Endothelial cell of umbilical vein (primary cell): ENCODE data around the gene SMTNL2. TPM values are rescaled to one million over a fixed set of nuclear protein-coding genes. Genes with fewer than 3 reads are reported as not detected.

ENCODE experiments used
- BruUV-seq: library from RNA; stranded (reverse); fragments of 400-500 nt; replicated peaks from 2 replicates; lab custom pipeline; 2021; lab: Mats Ljungman, UMichigan
- CTCF ChIA-PET: fragments of 300-600, 350-600 bp; sonication (Branson Sonifier 250); formaldehyde crosslinking; loops from one replicate; lab custom pipeline; 2021; ENCODE audit warnings: antibody characterized with exemption, inconsistent platforms; lab: Charles Lee
- POLR2A ChIA-PET: fragments of 300-600, 350-600 bp; sonication (Branson Sonifier 250); formaldehyde crosslinking; loops from one replicate; lab custom pipeline; 2021; ENCODE audit warnings: antibody characterized with exemption, inconsistent platforms; lab: Charles Lee
- DNase-seq: peaks from one replicate; pipeline ENCODE4 v3.0.0-alpha.2; 2011; ENCODE audit warnings: low read depth, low spot score
- FAIRE-seq: peaks from 2 replicates; lab custom pipeline; 2011; peaks lifted over from hg19 to GRCh38; lab: Jason Lieb, UNC
- H2AFZ ChIP-seq: 2 replicates; pipeline ENCODE4 v1.6.0; 2012; ENCODE audit warnings: low read depth, low read length, control low read depth, inconsistent platforms
- H3K27ac ChIP-seq: 2 replicates; pipeline ENCODE4 v1.5.1; 2011; ENCODE audit warnings: low read depth, mild to moderate bottlenecking, control low read depth, low read length, moderate library complexity; ENCODE audit not compliant: insufficient read depth
- H3K27me3 ChIP-seq, 2 experiments: 2 replicates each; pipeline versions ENCODE4 v1.6.0 to v1.6.1; 2011; ENCODE audit warnings: low read length in 2 of 2, mixed read lengths in 1 of 2; ENCODE audit not compliant: control insufficient read depth in 2 of 2, insufficient read depth in 2 of 2
- H3K36me3 ChIP-seq, 2 experiments: 2 replicates in 1 of 2; 3 replicates in 1 of 2; pipeline ENCODE4 v1.5.1; 2011; ENCODE audit warnings: low read length in 2 of 2, mild to moderate bottlenecking in 1 of 2, moderate library complexity in 1 of 2; ENCODE audit not compliant: control insufficient read depth in 2 of 2, insufficient read depth in 2 of 2; ENCODE audit errors: extremely low read depth in 1 of 2
- H3K4me1 ChIP-seq: 3 replicates; pipeline ENCODE4 v1.5.1; 2011; ENCODE audit warnings: mild to moderate bottlenecking, low read length; ENCODE audit not compliant: control insufficient read depth, insufficient read depth; ENCODE audit errors: extremely low read depth
- H3K4me2 ChIP-seq: 2 replicates; pipeline ENCODE4 v1.6.1; 2011; ENCODE audit warnings: low read length, control low read depth, mixed read lengths; ENCODE audit not compliant: insufficient read depth
- H3K4me3 ChIP-seq, 3 experiments: fragments of 200-600 bp in 1 of 3; sonication (generic), shearing (Covaris generic) in 1 of 3; replicated peaks in 1 of 3; 2 replicates each; pipeline ENCODE4 v1.5.1; 2011 to 2016; ENCODE audit warnings: control low read depth in 3 of 3, low read length in 3 of 3, mild to moderate bottlenecking in 2 of 3, inconsistent platforms in 1 of 3, low read depth in 1 of 3, moderate library complexity in 1 of 3; ENCODE audit not compliant: insufficient read depth in 1 of 3
- H3K79me2 ChIP-seq: 2 replicates; pipeline ENCODE4 v1.6.0; 2012; ENCODE audit warnings: low read length, inconsistent platforms; ENCODE audit not compliant: control insufficient read depth, insufficient read depth
- H3K9ac ChIP-seq: replicated peaks from 2 replicates; pipeline ENCODE3; 2011; ENCODE audit warnings: low read length, control low read depth; ENCODE audit not compliant: insufficient read depth; ENCODE audit errors: extremely low read depth
- H3K9me1 ChIP-seq: replicated peaks from 3 replicates; pipeline ENCODE4 v1.6.0; 2011; ENCODE audit warnings: mild to moderate bottlenecking, low read length; ENCODE audit not compliant: control insufficient read depth, insufficient read depth; ENCODE audit errors: extremely low read depth
- H3K9me3 ChIP-seq: replicated peaks from 2 replicates; pipeline ENCODE4 v1.5.1; 2012; ENCODE audit warnings: low read length, inconsistent platforms; ENCODE audit not compliant: control insufficient read depth, insufficient read depth
- H4K20me1 ChIP-seq: replicated peaks from 2 replicates; pipeline ENCODE3; 2011; ENCODE audit warnings: mild to moderate bottlenecking, low read length; ENCODE audit not compliant: control insufficient read depth, insufficient read depth; ENCODE audit errors: extremely low read depth
- CTCF ChIP-seq, 2 donors: IDR thresholded peaks; 1 replicate in 1 of 2; 2 replicates in 1 of 2; pipeline ENCODE4 v1.5.1; 2011; ENCODE audit warnings: low read length in 2 of 2, mild to moderate bottlenecking in 2 of 2, moderate library complexity in 2 of 2, control low read depth in 1 of 2, inconsistent platforms in 1 of 2, low read depth in 1 of 2; ENCODE audit not compliant: insufficient read depth in 1 of 2; ENCODE audit errors: extremely low read depth in 1 of 2
- EZH2 ChIP-seq: IDR thresholded peaks from 2 replicates; pipeline ENCODE4 v1.6.1; 2012; ENCODE audit warnings: borderline replicate concordance, low read depth, mild to moderate bottlenecking, moderate library complexity, low read length, inconsistent platforms; ENCODE audit not compliant: severe bottlenecking
- FOS ChIP-seq: IDR thresholded peaks from 2 replicates; pipeline ENCODE4 v1.6.1; 2011; ENCODE audit warnings: mild to moderate bottlenecking, low read length, moderate library complexity, borderline replicate concordance; ENCODE audit not compliant: insufficient read depth
- GATA2 ChIP-seq: IDR thresholded peaks from 2 replicates; pipeline ENCODE4 v1.7.0; 2011; ENCODE audit warnings: low read depth, mild to moderate bottlenecking, moderate library complexity, mixed read lengths, low read length; ENCODE audit not compliant: insufficient read length, insufficient read depth
- JUN ChIP-seq: IDR thresholded peaks from 2 replicates; pipeline ENCODE4 v1.6.1; 2011; ENCODE audit warnings: borderline replicate concordance, low read depth; ENCODE audit not compliant: insufficient read length, insufficient read depth
- MAX ChIP-seq: IDR thresholded peaks from 2 replicates; pipeline ENCODE4 v1.6.1; 2011; ENCODE audit not compliant: insufficient read depth, insufficient read length
- MYC ChIP-seq: IDR thresholded peaks from one replicate; pipeline ENCODE4 v1.6.1; 2011; ENCODE audit warnings: mild to moderate bottlenecking, low read depth, low read length
- POLR2A ChIP-seq: IDR thresholded peaks from 2 replicates; pipeline ENCODE4 v1.6.1; 2012; ENCODE audit warnings: low read depth, mild to moderate bottlenecking, control low read depth, low read length
- POLR2AphosphoS5 ChIP-seq: IDR thresholded peaks from 2 replicates; pipeline ENCODE4 v1.6.1; 2012; ENCODE audit warnings: low read depth, mild to moderate bottlenecking, control low read depth, low read length, moderate library complexity; ENCODE audit not compliant: insufficient read depth
- dilution Hi-C: fragments of 300-500 bp; cut with MboI; formaldehyde crosslinking; loops from one replicate; pipeline ENCODE4 v1.15.0; 2019; ENCODE audit warnings: low sequenced_read_pairs; ENCODE audit not compliant: extremely low pct_ligation_motif_present
- intact Hi-C: fragments of 100-400 bp; cut with micrococcal nuclease; formaldehyde crosslinking; loops from one replicate; pipeline ENCODE4 v1.10.0; 2022
- polyA plus RNA-seq, 4 experiments: library from polyadenylated mRNA; depleted of rRNA in 3 of 4; stranded (reverse) in 3 of 4; unstranded in 1 of 4; fragments of >200 nt; gene quantifications; 2 replicates each; pipeline versions ENCODE4 v1.2.1 to v1.2.3, GENCODE V29; 2011 to 2012; ENCODE audit warnings: missing spikeins in 1 of 4
- total RNA-seq: library from RNA; stranded (reverse); gene quantifications from 2 replicates; pipeline ENCODE4 v1.2.3, GENCODE V29; 2021

The SMTNL2 gene
- total and polyA plus RNA-seq, 2 donors (not counting 3 experiments of a cell fraction or from before 2014, with no cell fraction given), result not detected

GRCh38 chr17:4579678-4580077 is 4.7 kb upstream of the SMTNL2 start:
- Histone ChIP-seq H3K79me2 (no peaks in the 10 kb centered on the region), H3K9ac (no peak overlapping the region), H4K20me1 (no peaks in the 10 kb centered on the region), H3K4me3 (no peak overlapping the region), H3K4me1 (no peaks in the 10 kb centered on the region), H2AFZ (no peak overlapping the region), H3K27me3 (peaks cover 19 to 20% of the 10 kb centered on the region in 2 experiments), H3K36me3 (no peaks in the 10 kb centered on the region), H3K9me1 (no peaks in the 10 kb centered on the region), H3K4me2 (no peak overlapping the region), H3K27ac (no peak overlapping the region), H3K9me3 (no peaks in the 10 kb centered on the region)
- intact Hi-C loops (no loop called here), dilution Hi-C loops (no loop called here)
- ChIA-PET POLR2A (no interaction called here), CTCF (interaction anchor here (4.8 kb wide), 1 partner anchor 12 kb away, joined by 41 read pairs; no protein-coding TSS in a partner anchor)
- DNase-seq (no peak), FAIRE-seq (no peak)
- TF ChIP-seq CTCF (IDR thresholded peaks at IDR 0.05; ENCODE audit: extremely low read depth in 1 of 2, insufficient read depth in 1 of 2, low read depth in 1 of 2, low read length in 2 of 2) (no peak), GATA2 (no peak), MAX (no peak), POLR2A (no peak)
- BruUV-seq, result no TSS peak

GRCh38 chr17:4580291-4580690 is 4.0 kb upstream of the SMTNL2 start:
- Histone ChIP-seq H3K4me1 (no peaks in the 10 kb centered on the region), H2AFZ (no peak overlapping the region), H3K4me3 (no peak overlapping the region), H3K27ac (no peak overlapping the region), H3K9ac (no peak overlapping the region), H3K4me2 (no peak overlapping the region), H4K20me1 (no peaks in the 10 kb centered on the region), H3K9me3 (no peaks in the 10 kb centered on the region), H3K36me3 (no peaks in the 10 kb centered on the region), H3K27me3 (peaks cover 16 to 26% of the 10 kb centered on the region in 2 experiments), H3K9me1 (no peaks in the 10 kb centered on the region), H3K79me2 (no peaks in the 10 kb centered on the region)
- no TSS peak for BruUV-seq
- POLR2A ChIA-PET, result no interaction called here
- dilution Hi-C loops (no loop called here), intact Hi-C loops (no loop called here)
- CTCF ChIA-PET, result interaction anchor here (1.1 to 4.8 kb wide), 2 partner anchors 11 to 13 kb away, joined by 3 to 41 read pairs; no protein-coding TSS in a partner anchor
- DNase-seq (no peak), FAIRE-seq (no peak)
- no peak for TF ChIP-seq GATA2
- TF ChIP-seq FOS, result no peak
- no peak for TF ChIP-seq POLR2AphosphoS5
- TF ChIP-seq POLR2A, result no peak
- no peak for TF ChIP-seq JUN
- TF ChIP-seq CTCF (IDR thresholded peaks at IDR 0.05; ENCODE audit: extremely low read depth in 1 of 2, insufficient read depth in 1 of 2, low read depth in 1 of 2, low read length in 2 of 2), result no peak
- no peak for TF ChIP-seq EZH2
- no peak for TF ChIP-seq MYC
- TF ChIP-seq MAX, result no peak
